OCI-LY1 (cell line): ENCODE measurements around the gene OGG1.

ENCODE experiments used
- CTCF ChIP-seq: fragments of 200-600 bp; sonication (generic), shearing (Covaris generic); IDR thresholded peaks from 2 replicates; pipeline ENCODE4 v1.5.1; 2017; ENCODE audit warnings: mild to moderate bottlenecking, antibody characterized with exemption, low read length, moderate library complexity, mixed read lengths
- EZH2 ChIP-seq: fragments of 200-600 bp; sonication (generic), shearing (Covaris generic); IDR thresholded peaks from 2 replicates; pipeline ENCODE4 v1.8.0; 2017; ENCODE audit warnings: borderline replicate concordance, mixed run types, mild to moderate bottlenecking, antibody characterized with exemption, low read length, moderate library complexity, mixed read lengths

GRCh38 chr3:9761919-9762318, 12.2 kb downstream of the OGG1 start:
- TF ChIP-seq EZH2 (no peak), CTCF (no peak)
